ENCODE data around the gene CLASP1. TPM values are rescaled to one million over a fixed set of nuclear protein-coding genes. Genes with fewer than 3 reads are reported as not detected.

Gene CLASP1
- total and polyA plus RNA-seq, 2 donors (not counting 3 experiments of a cell fraction or from before 2014, with no cell fraction given), result 10.0 to 57.9 TPM

- Histone ChIP-seq H4K20me1 (replicated peaks; ENCODE audit: control insufficient read depth, extremely low read depth, insufficient read depth, low read length) (no peaks in the 10 kb centered on the region), H3K9ac (replicated peaks; ENCODE audit: extremely low read depth, insufficient read depth, low read length) (no peak overlapping the region), H3K27me3 (ENCODE audit: control insufficient read depth in 2 of 2, insufficient read depth in 2 of 2, low read length in 2 of 2) (no peaks in the 10 kb centered on the region), H3K79me2 (ENCODE audit: control insufficient read depth, insufficient read depth, low read length) (no peaks in the 10 kb centered on the region), H3K9me1 (replicated peaks; ENCODE audit: control insufficient read depth, extremely low read depth, insufficient read depth, low read length) (no peaks in the 10 kb centered on the region), H3K4me1 (ENCODE audit: control insufficient read depth, extremely low read depth, insufficient read depth, low read length) (peaks cover 2% of the 10 kb centered on the region), H3K9me3 (replicated peaks; ENCODE audit: control insufficient read depth, insufficient read depth, low read length) (no peaks in the 10 kb centered on the region), H3K4me3 (replicated peaks in 1 of 3; ENCODE audit: insufficient read depth in 1 of 3, low read depth in 1 of 3, low read length in 3 of 3) (no peak overlapping the region), H3K36me3 (ENCODE audit: control insufficient read depth in 2 of 2, extremely low read depth in 1 of 2, insufficient read depth in 2 of 2, low read length in 2 of 2) (peaks cover 5 to 27% of the 10 kb centered on the region in 2 experiments), H2AFZ (ENCODE audit: low read depth, low read length) (no peak overlapping the region), H3K4me2 (ENCODE audit: insufficient read depth, low read length) (no peak overlapping the region), H3K27ac (ENCODE audit: insufficient read depth, low read depth, low read length) (no peak overlapping the region)
- BruUV-seq (replicated peaks), result no TSS peak
- FAIRE-seq (no peak), DNase-seq (ENCODE audit: low read depth, low spot score) (no peak)
- dilution Hi-C loops (cut with MboI; ENCODE audit: extremely low pct_ligation_motif_present, low sequenced_read_pairs), result no loop called here
- intact Hi-C loops (cut with micrococcal nuclease), result no loop called here
- TF ChIP-seq JUN (IDR thresholded peaks at IDR 0.05; ENCODE audit: borderline replicate concordance, insufficient read depth, insufficient read length, low read depth), result no peak
- no peak for TF ChIP-seq POLR2A (IDR thresholded peaks at IDR 0.05; ENCODE audit: low read depth, low read length)
- TF ChIP-seq GATA2 (IDR thresholded peaks at IDR 0.05; ENCODE audit: insufficient read depth, insufficient read length, low read depth, low read length), result no peak
- no peak for TF ChIP-seq CTCF (IDR thresholded peaks at IDR 0.05; ENCODE audit: extremely low read depth in 1 of 2, insufficient read depth in 1 of 2, low read depth in 1 of 2, low read length in 2 of 2)
- TF ChIP-seq POLR2AphosphoS5 (IDR thresholded peaks at IDR 0.05; ENCODE audit: insufficient read depth, low read depth, low read length), result no peak
- TF ChIP-seq FOS (IDR thresholded peaks at IDR 0.05; ENCODE audit: borderline replicate concordance, insufficient read depth, low read length), result no peak
- no peak for TF ChIP-seq EZH2 (IDR thresholded peaks at IDR 0.05; ENCODE audit: borderline replicate concordance, low read depth, low read length, severe bottlenecking)
- TF ChIP-seq, protein P1, sequence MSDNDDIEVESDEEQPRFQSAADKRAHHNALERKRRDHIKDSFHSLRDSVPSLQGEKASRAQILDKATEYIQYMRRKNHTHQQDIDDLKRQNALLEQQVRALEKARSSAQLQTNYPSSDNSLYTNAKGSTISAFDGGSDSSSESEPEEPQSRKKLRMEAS (IDR thresholded peaks at IDR 0.05; ENCODE audit: insufficient read depth, insufficient read length), result no peak
- no peak for TF ChIP-seq MYC (IDR thresholded peaks at IDR 0.05; ENCODE audit: low read depth, low read length)
- CTCF ChIA-PET, result interaction anchor here (6.4 kb wide), 1 partner anchor 8 kb away, joined by 39 read pairs; no protein-coding TSS in a partner anchor
- POLR2A ChIA-PET, result no interaction called here
Measured at GRCh38 chr2:121348128-121348740, 301.0 kb downstream of the CLASP1 start.

Measured in endothelial cell of umbilical vein (primary cell).